Fibroblast of skin of abdomen (primary cell): ENCODE results near the gene MSLN.
"Not testable (repeated sequence)": the region's sequence is repeated elsewhere in the genome, so short reads cannot be mapped to it uniquely, and the experiment has no call there.

Experiments used
- DNase-seq: peaks from one replicate; pipeline ENCODE4 v3.0.0-alpha.2; 2013

The MSLN gene

GRCh38 chr16:735982-736453 is 24.5 kb upstream of the MSLN start:
- DNase-seq, result no peak

- no peak for DNase-seq
Measured at GRCh38 chr16:736936-737481, 23.5 kb upstream of the MSLN start.

- no peak for DNase-seq
Measured at GRCh38 chr16:739560-740458, 20.7 kb upstream of the MSLN start.

GRCh38 chr16:740459-740763 is 20.1 kb upstream of the MSLN start:
- DNase-seq, result no peak

- DNase-seq, result peak; percentile 90
Measured at GRCh38 chr16:740764-741505, 19.6 kb upstream of the MSLN start, which contains the start of gene CIAO3. Gene CIAO3, minus strand, starts transcription at chr16:740997. Its CDS starts 12 bp downstream, at chr16:740985.

GRCh38 chr16:741986-742629 is 18.4 kb upstream of the MSLN start:
- DNase-seq, result no peak

- DNase-seq, result not testable (repeated sequence)
Measured at GRCh38 chr16:742894-743293, 17.6 kb upstream of the MSLN start.

- no peak for DNase-seq
Measured at GRCh38 chr16:743794-744500, 16.6 kb upstream of the MSLN start.

- no peak for DNase-seq
Measured at GRCh38 chr16:745739-746138, 14.8 kb upstream of the MSLN start.

GRCh38 chr16:746637-747036 is 13.9 kb upstream of the MSLN start:
- no peak for DNase-seq

- DNase-seq, result no peak
Measured at GRCh38 chr16:747978-748746, 12.4 kb upstream of the MSLN start.

- DNase-seq, result peak; percentile 73
Measured at GRCh38 chr16:749010-749409, 11.5 kb upstream of the MSLN start.

- no peak for DNase-seq
Measured at GRCh38 chr16:750485-750884, 10.0 kb upstream of the MSLN start.

- no peak for DNase-seq
Measured at GRCh38 chr16:751152-752006, 9.2 kb upstream of the MSLN start.

- DNase-seq, result no peak
Measured at GRCh38 chr16:752007-752312, 8.6 kb upstream of the MSLN start.

GRCh38 chr16:754121-754607 is 6.4 kb upstream of the MSLN start:
- not testable (repeated sequence) for DNase-seq

- DNase-seq, result no peak
Measured at GRCh38 chr16:754656-755055, 5.9 kb upstream of the MSLN start.

- DNase-seq, result no peak
Measured at GRCh38 chr16:756428-756827, 4.1 kb upstream of the MSLN start.

- DNase-seq, result no peak
Measured at GRCh38 chr16:759110-759910, 1.2 kb upstream of the MSLN start.

- DNase-seq, result no peak
Measured at GRCh38 chr16:760065-760464, 469 bp upstream of the MSLN start.
